ENCODE results near the gene MAN1B1.
A peak's percentile ranks its signal among the peaks of the same experiment; 100 is the strongest.

Gene MAN1B1

GRCh38 chr9:137084526-137084925, 2.3 kb upstream of the MAN1B1 start:
- DNase-seq (ENCODE audit: low read depth in 2 of 2), result no peak

GRCh38 chr9:137085920-137086530, 760 bp upstream of the MAN1B1 start:
- DNase-seq (ENCODE audit: low read depth in 2 of 2), result no peak

DNA sequence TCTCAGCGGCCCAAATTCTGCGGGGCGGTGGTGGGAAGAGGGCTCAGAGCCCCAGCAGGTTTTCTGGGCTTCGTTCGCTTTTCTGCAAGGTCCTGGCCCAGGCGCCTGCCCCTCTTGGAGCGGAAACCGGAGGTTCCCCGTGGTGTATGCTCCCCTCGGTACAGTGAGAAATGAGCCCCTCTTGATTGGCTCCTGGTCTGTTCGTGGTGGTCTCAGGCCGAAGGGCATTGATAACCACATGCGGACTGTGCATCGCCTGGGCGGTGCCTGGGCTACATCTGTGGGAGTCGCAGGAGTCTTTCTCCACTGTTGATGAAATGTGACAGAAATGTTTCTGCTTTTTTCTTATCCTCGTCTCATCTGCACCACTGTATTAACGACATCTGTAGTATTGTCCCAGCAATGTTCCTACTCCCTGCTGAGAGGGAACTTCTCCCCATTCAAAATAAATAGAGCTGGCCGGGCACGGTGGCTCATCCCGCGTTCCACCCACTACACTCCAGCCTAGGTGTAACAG, 682 bp downstream of the MAN1B1 start:
- DNase-seq (ENCODE audit: low read depth in 2 of 2), result no peak

DNA sequence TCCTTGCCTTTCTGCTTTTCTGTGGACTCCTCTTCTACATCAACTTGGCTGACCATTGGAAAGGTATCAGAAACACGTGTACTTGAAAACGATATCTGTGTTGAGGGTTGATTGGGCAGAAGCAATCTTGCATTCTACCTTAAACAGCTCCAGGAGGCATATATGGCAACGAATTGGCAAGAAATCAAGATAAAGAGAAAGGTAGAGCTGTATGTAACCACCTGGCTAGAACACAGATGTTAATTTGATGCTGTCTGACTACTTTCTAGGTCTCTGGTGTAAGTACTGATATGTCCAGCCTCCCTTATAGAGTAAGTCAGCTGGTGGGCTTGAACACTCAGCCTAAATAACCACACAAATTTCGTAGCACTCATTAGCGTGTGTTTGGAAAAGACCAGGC, 1.3 kb downstream of the MAN1B1 start:
- no peak for DNase-seq (ENCODE audit: low read depth in 2 of 2)

- DNase-seq (ENCODE audit: low read depth in 2 of 2), result no peak
Measured at GRCh38 chr9:137089232-137089947, 2.6 kb downstream of the MAN1B1 start.

GRCh38 chr9:137095664-137096517, 9.1 kb downstream of the MAN1B1 start:
- peak; percentile 59 to 82 for DNase-seq (ENCODE audit: low read depth in 2 of 2)

GRCh38 chr9:137096785-137097546, 10.2 kb downstream of the MAN1B1 start:
- no peak for DNase-seq (ENCODE audit: low read depth in 2 of 2)

DNA sequence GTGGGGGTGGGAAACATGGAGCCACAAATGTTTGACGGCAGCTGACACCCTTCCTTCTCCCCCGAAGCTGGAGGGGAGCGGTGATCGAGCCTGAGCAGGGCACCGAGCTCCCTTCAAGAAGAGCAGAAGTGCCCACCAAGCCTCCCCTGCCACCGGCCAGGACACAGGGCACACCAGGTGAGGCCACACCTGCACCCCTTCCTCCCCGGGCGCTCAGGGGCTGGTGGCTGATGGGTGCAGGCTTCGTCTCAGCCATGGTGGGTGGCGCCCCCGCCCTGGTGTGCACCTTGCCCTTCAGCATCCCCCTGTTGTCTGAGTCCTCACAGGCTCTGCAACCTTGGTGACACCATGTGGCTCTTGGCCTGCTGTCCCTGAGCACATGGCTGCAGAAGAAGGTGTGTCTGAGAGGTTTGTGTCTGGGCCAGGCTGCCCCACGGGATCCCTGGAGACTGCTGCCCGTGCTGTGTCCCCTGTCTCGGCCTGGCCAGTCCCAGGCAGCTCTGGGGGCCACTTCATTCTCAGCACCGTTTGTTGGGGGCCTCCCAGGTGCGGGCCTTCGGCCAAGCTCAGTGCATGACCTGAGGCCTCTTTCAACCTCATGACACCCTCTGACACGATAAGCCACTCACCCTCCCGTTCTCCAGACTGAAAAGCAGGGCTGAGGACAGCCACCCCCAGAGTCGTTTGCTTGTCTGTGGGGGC, 11.1 kb downstream of the MAN1B1 start:
- DNase-seq (ENCODE audit: low read depth in 2 of 2), result no peak

GRCh38 chr9:137099231-137099630, 12.4 kb downstream of the MAN1B1 start:
- DNase-seq (ENCODE audit: low read depth in 2 of 2), result no peak

GRCh38 chr9:137103206-137103999, 16.6 kb downstream of the MAN1B1 start:
- DNase-seq (ENCODE audit: low read depth in 2 of 2), result no peak

DNA sequence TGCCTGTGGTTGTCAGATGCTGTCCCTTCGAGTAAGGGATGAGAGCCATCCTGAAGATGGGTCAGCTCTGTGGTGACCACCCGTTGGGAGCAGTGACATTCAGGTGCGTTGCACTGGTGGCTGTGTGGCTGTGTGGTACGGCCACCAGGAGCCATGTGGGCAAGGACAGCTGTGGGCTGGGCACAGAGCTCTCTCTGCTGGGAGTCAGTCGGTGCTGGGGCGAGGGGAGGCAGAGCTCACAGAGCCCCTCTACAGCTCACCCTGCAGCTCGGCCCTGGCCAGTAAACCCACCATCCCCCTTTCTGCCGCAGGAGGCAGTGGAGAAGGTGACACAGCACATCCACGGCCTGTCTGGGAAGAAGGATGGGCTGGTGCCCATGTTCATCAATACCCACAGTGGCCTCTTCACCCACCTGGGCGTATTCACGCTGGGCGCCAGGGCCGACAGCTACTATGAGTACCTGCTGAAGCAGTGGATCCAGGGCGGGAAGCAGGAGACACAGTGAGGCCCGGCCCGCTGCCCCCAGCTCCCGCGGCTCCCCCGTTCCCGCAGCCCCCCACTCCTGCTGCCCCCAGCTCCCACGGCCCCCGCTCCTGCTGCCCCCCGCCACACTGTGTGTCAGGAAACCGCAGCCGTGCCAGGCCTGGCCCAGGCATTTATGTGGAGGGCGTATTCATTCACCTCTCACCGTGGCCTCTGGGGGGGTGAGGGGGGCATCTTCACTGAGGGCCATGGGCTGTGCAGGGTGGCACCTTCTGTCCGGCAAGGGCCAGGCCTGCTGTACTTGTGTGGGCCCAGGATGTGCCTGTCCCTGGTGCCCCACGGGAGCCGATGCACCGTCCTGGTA, 19.3 kb downstream of the MAN1B1 start:
- DNase-seq (ENCODE audit: low read depth in 2 of 2), result no peak

DNA sequence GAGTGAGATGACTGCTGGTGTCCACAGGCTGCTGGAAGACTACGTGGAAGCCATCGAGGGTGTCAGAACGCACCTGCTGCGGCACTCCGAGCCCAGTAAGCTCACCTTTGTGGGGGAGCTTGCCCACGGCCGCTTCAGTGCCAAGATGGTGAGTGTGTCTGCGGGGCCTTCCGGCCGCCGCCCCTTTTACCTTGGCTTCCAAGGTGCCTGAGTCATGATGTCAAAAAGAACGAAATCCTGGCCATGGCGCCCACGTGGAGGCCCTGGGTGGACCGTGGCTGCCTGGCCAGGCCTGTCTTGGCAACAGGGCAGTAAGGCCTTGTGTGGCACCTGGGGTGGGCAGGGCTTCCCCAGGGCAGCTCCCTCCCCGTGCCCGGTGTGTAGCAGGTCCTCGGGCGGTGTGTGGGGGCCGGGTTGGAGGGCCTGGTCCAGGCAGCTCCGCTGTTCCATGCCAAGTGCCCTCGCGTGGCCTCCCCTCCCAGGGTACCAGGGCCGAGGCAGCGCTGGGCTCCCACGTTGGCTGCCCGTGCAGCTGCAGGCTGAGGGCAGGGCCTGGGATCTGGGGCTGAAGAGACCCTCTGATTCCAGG, 20.0 kb downstream of the MAN1B1 start:
- DNase-seq (ENCODE audit: low read depth in 2 of 2), result no peak

DNA sequence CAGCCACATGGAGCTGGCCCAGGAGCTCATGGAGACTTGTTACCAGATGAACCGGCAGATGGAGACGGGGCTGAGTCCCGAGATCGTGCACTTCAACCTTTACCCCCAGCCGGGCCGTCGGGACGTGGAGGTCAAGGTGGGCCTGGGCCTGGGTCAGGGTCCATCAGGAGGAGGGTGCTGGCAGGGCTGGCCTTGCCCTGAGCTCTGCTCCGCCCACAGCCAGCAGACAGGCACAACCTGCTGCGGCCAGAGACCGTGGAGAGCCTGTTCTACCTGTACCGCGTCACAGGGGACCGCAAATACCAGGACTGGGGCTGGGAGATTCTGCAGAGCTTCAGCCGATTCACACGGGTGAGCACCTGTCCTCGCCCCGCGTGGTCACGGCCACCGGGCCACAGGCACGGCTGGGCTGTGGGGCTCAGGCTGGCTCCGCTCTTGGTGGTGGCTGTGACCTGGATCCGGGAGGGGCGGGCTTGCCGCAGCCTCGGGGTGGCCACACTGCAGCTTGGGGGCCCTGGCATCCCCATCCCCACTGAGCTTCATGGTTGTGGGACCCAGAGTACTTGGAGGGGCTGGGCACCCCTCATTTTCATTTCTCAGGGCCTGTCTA, 20.6 kb downstream of the MAN1B1 start:
- DNase-seq (ENCODE audit: low read depth in 2 of 2), result no peak

DNA sequence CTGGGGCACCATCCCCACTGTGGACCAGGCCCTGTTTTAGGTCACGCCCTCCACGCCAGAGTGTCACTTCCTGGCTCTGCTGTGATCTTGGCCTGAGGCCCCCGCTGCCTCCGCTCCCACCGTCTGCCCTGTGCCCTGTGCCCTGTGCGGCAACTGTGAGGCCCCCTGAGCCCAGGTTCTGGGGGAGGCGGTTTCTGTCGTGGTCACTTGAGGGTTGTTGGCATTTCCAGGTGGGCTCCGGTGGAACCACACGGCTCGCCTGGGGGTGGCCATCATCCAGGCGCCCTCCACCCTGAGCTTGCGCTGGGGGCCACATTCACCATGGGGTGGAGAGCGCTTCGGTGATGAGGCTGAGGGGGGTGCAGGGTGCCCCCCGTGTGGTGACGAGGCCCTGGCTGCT, 21.2 kb downstream of the MAN1B1 start:
- DNase-seq (ENCODE audit: low read depth in 2 of 2), result no peak

DNA sequence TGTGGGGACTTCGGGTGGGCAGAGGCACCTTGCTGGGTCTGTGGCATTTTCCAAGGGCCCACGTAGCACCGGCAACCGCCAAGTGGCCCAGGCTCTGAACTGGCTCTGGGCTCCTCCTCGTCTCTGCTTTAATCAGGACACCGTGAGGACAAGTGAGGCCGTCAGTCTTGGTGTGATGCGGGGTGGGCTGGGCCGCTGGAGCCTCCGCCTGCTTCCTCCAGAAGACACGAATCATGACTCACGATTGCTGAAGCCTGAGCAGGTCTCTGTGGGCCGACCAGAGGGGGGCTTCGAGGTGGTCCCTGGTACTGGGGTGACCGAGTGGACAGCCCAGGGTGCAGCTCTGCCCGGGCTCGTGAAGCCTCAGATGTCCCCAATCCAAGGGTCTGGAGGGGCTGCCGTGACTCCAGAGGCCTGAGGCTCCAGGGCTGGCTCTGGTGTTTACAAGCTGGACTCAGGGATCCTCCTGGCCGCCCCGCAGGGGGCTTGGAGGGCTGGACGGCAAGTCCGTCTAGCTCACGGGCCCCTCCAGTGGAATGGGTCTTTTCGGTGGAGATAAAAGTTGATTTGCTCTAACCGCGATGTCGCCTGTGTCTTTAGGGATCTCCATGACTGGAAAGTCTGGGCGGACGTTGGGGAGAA, 21.9 kb downstream of the MAN1B1 start:
- no peak for DNase-seq (ENCODE audit: low read depth in 2 of 2)

DNA sequence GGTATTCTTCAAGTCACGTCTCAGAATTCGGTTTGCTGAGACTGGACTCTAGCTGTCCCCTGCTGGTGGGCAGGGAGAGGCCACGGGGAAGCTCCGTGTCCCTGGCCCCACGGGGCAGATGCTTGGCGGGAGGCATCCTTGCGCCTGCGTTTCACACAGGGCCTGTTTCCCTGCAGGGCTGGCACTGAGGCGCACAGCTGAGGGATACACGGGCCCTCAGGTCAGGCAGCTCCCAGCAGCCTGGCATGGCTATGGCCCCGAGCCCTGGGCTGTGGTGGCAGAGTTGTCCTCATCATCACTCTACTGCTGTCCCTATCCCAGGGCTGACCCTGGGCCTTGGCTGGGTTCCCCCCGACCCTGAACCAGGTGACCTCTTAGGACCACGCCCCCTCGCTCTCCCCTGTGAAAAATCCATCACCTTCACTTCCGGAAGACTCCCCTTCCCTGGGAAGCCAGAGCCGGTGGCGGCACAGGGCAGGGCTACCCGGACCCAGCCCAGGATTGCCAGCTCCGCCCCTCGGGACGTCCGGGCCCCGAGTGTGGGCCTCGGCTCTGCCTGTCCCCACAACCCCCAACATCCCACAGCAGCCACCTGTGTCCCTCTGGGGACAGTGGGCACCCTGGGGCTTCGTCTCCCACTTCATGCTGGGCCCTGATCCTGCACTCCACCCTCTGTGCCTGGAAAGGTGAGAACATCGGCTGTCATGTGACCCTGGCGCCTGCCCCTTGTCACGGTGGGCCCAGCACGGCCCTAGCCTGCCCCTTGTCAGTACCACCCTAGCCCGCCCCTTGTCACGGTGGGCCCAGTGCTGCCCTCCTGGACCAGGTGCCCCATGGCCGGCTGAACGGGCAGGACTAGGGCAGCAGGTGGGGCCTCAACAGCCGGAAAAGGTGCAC, 22.7 kb downstream of the MAN1B1 start:
- no peak for DNase-seq (ENCODE audit: low read depth in 2 of 2)
